Progenitor cell of endocrine pancreas (in vitro differentiated cells): Measurements from ENCODE around the gene ZNF626. TPM values are rescaled to one million over a fixed set of nuclear protein-coding genes. Genes with fewer than 3 reads are reported as not detected.
"Not testable (repeated sequence)": the region's sequence is repeated elsewhere in the genome, so short reads cannot be mapped to it uniquely, and the experiment has no call there.

Experiments used
- DNase-seq: peaks from one replicate; pipeline ENCODE4 v3.0.0; 2021; ENCODE audit warnings: low spot score; ENCODE audit not compliant: unreplicated experiment
- H3K27ac Mint-ChIP-seq: 2 replicates; pipeline ENCODE4 v1.8.0; 2021; ENCODE audit warnings: mild to moderate bottlenecking, moderate library complexity, mixed read lengths
- H3K27me3 Mint-ChIP-seq: 2 replicates; pipeline ENCODE4 v1.8.0; 2021; ENCODE audit warnings: mixed read lengths
- H3K36me3 Mint-ChIP-seq: 2 replicates; pipeline ENCODE4 v1.8.0; 2022; ENCODE audit warnings: mixed read lengths; ENCODE audit not compliant: insufficient read depth
- H3K4me1 Mint-ChIP-seq: 2 replicates; pipeline ENCODE4 v1.8.0; 2021; ENCODE audit warnings: low read depth, mixed read lengths
- H3K4me3 Mint-ChIP-seq: 2 replicates; pipeline ENCODE4 v1.8.0; 2021; ENCODE audit warnings: low read depth, mild to moderate bottlenecking, moderate library complexity, mixed read lengths
- H3K9me3 Mint-ChIP-seq: 2 replicates; pipeline ENCODE4 v1.8.0; 2021; ENCODE audit warnings: low read depth, mixed read lengths
- total RNA-seq: library from RNA; stranded (reverse); gene quantifications from 2 replicates; pipeline ENCODE4 v1.2.1, GENCODE V29; 2021
- TF ChIP-seq, protein P1 (sequence below): fragments of 200-600 bp; sonication (generic); IDR thresholded peaks from one replicate; pipeline ENCODE4 v1.5.0; 2021; ENCODE audit warnings: antibody characterized with exemption, mild to moderate bottlenecking; ENCODE audit not compliant: unreplicated experiment

The ZNF626 gene
- total RNA-seq, 1 donor from 2014 or later = 36.2 TPM

DNA sequence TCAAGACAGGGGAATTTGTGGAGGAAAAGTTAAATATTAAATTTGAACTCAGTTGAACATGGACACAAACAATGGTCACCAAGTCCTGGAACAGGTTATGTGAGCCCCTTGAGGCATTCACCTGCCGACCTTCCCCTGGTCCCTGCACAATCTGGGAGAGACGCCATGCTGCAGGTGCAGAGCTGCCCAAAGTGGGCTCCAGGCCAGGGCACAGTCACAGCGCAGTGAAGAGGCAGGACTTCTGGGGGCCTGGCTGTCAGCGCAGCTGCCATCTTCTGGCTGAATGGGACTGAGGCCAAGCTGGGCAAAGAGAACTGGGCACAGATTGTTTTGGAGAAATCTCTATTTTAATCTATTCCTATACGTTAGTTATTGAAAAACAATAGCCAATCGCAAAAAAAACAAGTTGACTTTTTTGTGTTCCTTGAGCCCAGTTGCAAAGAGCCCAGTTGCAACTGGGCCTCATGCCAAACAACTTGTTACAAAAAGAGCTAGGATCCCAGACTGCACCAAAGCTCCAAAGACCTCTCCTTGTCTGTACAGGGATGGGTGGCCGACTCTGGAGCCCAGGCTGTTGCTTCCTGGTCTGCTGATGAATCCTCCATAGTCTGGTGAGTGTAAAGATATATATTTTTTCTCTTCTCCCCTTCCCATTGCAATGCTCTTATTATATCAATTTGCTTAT is 1.2 kb upstream of the ZNF626 start:
- TF ChIP-seq, protein P1, sequence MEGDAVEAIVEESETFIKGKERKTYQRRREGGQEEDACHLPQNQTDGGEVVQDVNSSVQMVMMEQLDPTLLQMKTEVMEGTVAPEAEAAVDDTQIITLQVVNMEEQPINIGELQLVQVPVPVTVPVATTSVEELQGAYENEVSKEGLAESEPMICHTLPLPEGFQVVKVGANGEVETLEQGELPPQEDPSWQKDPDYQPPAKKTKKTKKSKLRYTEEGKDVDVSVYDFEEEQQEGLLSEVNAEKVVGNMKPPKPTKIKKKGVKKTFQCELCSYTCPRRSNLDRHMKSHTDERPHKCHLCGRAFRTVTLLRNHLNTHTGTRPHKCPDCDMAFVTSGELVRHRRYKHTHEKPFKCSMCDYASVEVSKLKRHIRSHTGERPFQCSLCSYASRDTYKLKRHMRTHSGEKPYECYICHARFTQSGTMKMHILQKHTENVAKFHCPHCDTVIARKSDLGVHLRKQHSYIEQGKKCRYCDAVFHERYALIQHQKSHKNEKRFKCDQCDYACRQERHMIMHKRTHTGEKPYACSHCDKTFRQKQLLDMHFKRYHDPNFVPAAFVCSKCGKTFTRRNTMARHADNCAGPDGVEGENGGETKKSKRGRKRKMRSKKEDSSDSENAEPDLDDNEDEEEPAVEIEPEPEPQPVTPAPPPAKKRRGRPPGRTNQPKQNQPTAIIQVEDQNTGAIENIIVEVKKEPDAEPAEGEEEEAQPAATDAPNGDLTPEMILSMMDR = no peak
- Mint-ChIP-seq H3K4me3 (no peak overlapping the region), H3K9me3 (peaks cover 4% of the 10 kb centered on the region), H3K36me3 (peaks cover 17% of the 10 kb centered on the region), H3K27ac (peak overlapping the region; percentile 59), H3K27me3 (no peaks in the 10 kb centered on the region), H3K4me1 (peaks cover 49% of the 10 kb centered on the region)
- DNase-seq = no peak

DNA sequence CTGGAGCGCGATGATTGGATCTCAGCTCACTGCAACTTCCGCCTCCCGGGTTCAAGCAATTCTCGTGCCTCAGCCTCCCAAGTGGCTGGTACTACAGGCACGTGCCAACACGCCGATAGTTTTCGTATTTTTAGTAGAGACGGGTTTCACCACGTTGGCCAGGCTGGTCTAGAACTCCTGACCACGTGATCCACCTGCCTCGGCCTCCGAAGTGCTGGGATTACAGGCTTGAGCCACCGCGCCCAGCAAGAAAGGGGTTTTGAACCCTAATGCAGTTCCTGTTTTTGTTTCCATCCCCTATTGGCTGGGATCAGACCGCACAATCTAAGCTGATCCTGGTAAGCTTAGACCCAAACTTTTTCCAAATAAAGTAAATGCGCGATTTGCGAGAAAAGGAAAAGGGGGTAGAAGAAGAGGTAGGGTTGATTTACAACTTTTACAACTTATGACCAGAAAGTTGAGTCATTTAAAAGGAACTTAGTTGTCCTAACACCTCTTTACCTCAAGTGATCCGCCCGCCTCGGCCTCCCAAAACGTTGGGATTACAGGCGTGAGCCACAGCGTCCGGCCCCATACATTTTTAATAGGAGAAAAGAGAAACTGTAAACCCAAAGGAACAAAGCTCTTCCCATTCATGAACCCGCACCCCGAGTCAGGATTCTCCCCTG is 764 bp downstream of the ZNF626 start:
- TF ChIP-seq, protein P1 = no peak
- H3K4me1 Mint-ChIP-seq = peaks cover 54% of the 10 kb centered on the region
- peak overlapping the region; percentile 100 for H3K27ac Mint-ChIP-seq
- peaks cover 4% of the 10 kb centered on the region for H3K9me3 Mint-ChIP-seq
- H3K36me3 Mint-ChIP-seq = peaks cover 27% of the 10 kb centered on the region
- DNase-seq = no peak
- H3K27me3 Mint-ChIP-seq = no peaks in the 10 kb centered on the region
- peak overlapping the region; percentile 98 for H3K4me3 Mint-ChIP-seq

DNA sequence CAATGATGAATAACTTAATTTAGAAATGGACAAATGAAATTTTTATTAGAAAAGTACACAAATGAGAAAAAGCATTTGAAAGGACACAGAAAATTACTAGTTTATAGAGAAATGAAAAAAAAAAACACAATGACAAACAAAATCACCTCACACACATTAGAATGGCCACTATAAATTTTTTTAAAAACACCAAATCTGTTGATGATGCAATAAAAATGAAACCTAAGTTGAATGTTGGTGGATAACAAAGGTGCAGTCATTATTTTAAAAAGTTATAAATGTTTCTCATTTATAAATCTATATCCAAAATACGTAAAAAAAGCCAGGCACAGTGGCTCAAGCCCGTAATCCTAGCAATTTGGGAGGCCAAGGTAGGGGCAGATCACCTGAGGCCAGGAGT is 20.8 kb downstream of the ZNF626 start:
- DNase-seq = no peak
- Mint-ChIP-seq H3K4me1 (no peaks in the 10 kb centered on the region), H3K36me3 (peaks cover 73% of the 10 kb centered on the region), H3K4me3 (no peak overlapping the region), H3K27me3 (no peaks in the 10 kb centered on the region), H3K9me3 (peaks cover 27% of the 10 kb centered on the region), H3K27ac (no peak overlapping the region)
- TF ChIP-seq, protein P1 = no peak

DNA sequence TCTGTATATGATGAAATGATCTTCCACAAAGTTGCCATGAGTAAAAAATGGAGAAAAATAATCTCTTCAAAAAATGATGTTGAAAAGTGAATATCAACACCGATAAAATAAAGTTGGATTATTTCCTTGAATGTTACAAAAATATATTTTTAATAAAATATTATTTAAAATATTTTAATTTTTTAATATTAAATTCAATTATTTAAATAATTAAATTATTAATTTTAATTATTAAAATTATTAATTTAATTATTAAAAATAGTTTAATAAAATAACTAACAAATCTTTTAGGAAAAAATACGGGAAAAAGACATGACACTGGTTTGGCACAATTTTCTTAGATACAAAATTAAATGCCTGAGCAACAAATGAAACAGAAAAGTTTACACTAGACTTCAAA is 21.3 kb downstream of the ZNF626 start:
- TF ChIP-seq, protein P1 = no peak
- DNase-seq = no peak
- peaks cover 72% of the 10 kb centered on the region for H3K36me3 Mint-ChIP-seq
- peaks cover 28% of the 10 kb centered on the region for H3K9me3 Mint-ChIP-seq
- H3K4me3 Mint-ChIP-seq = no peak overlapping the region
- no peaks in the 10 kb centered on the region for H3K27me3 Mint-ChIP-seq
- no peaks in the 10 kb centered on the region for H3K4me1 Mint-ChIP-seq
- H3K27ac Mint-ChIP-seq = peak overlapping the region; percentile 38

DNA sequence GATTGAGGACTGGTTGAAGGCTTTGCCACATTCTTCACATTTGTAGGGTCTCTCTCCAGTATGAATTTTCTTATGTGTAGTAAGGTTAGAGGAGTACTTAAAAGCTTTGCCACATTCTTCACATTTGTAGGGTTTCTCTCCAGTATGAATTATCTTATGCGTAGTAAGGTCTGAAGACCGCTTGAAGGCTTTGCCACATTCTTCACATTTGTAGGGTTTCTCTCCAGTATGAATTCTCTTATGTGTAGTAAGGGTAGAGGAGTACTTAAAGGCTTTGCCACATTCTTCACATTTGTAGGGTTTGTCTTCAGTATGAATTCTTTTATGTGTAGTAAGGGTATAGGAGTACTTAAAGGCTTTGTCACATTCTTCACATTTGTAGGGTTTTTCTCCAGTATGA is 36.8 kb downstream of the ZNF626 start:
- not testable (repeated sequence) for DNase-seq, H3K27me3 Mint-ChIP-seq, H3K4me3 Mint-ChIP-seq, H3K4me1 Mint-ChIP-seq
- Mint-ChIP-seq H3K36me3 (peaks cover 48% of the 10 kb centered on the region), H3K9me3 (peaks cover 23% of the 10 kb centered on the region), H3K27ac (peak overlapping the region; percentile 71)

DNA sequence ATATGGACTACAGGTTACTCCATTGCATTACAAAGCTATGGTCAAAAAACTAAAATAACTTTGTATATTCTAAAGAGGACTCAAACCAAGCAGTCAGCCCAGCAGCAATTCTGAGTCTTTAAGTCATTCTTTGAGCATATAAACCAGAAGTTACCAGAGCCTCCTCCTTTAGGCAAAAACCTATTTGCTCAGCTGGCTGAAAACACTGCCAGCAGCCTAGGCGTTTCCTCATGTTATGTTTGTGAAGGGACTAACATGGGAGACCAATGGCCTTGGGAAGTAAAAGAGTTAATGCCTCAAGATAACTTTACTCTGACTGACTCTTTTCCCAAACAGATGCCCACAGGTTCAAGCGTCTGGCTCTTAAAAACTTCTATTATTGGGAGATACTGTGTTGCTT is 45.3 kb downstream of the ZNF626 start:
- Mint-ChIP-seq H3K27me3 (no peaks in the 10 kb centered on the region), H3K4me3 (no peak overlapping the region), H3K27ac (no peak overlapping the region), H3K36me3 (peaks cover 5% of the 10 kb centered on the region), H3K9me3 (peaks cover 4% of the 10 kb centered on the region), H3K4me1 (peaks cover 4% of the 10 kb centered on the region)
- no peak for DNase-seq
- TF ChIP-seq, protein P1 = no peak

DNA sequence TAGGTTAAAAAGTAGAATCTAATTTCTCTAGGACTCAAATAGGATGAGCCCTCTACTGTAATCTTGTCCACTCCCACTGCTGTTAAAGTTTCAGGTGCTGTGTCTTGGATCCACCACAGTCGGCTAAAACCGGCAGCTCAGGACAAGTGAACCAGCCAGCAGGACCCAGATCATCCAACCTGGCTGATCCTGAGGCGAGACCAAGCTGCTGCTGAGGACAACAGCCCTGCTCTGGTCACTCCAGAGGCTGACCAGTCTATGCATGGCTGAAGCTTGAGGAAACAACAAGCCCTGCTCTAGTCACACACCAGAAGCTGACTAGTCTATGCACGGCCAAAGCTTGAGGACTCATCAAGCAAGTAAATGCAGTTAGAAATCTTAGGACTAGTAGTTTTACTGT is 46.4 kb downstream of the ZNF626 start:
- not testable (repeated sequence) for H3K4me3 Mint-ChIP-seq, H3K27me3 Mint-ChIP-seq, H3K4me1 Mint-ChIP-seq, DNase-seq, H3K9me3 Mint-ChIP-seq, H3K36me3 Mint-ChIP-seq, H3K27ac Mint-ChIP-seq
